Medulla oblongata (tissue), 1 donor: ENCODE results near the gene C9orf50.
A peak's percentile ranks its signal among the peaks of the same experiment; 100 is the strongest.
"Not testable (repeated sequence)": the region's sequence is repeated elsewhere in the genome, so short reads cannot be mapped to it uniquely, and the experiment has no call there.

Source experiments
- DNase-seq: peaks from one replicate; pipeline ENCODE4 v3.0.0-alpha.2; 2015; ENCODE audit errors: extremely low spot score

The C9orf50 gene

GRCh38 chr9:129610473-129611306 is 10.2 kb downstream of the C9orf50 start:
- DNase-seq: peak; percentile 72

GRCh38 chr9:129610213-129610472 is 10.8 kb downstream of the C9orf50 start:
- no peak for DNase-seq

- no peak for DNase-seq
These were observed 11.3 kb downstream of the C9orf50 start for GRCh38 chr9:129609486-129610212.

- DNase-seq: no peak
These were observed 12.1 kb downstream of the C9orf50 start for GRCh38 chr9:129608561-129609481.

GRCh38 chr9:129607027-129607387 is 13.9 kb downstream of the C9orf50 start:
- no peak for DNase-seq

- DNase-seq: no peak
These were observed 14.5 kb downstream of the C9orf50 start for GRCh38 chr9:129606161-129607026.

- DNase-seq: no peak
These were observed 16.1 kb downstream of the C9orf50 start for GRCh38 chr9:129604766-129605163.

GRCh38 chr9:129604056-129604765 is 16.7 kb downstream of the C9orf50 start:
- no peak for DNase-seq

GRCh38 chr9:129602598-129603415 is 18.1 kb downstream of the C9orf50 start:
- DNase-seq: no peak

- no peak for DNase-seq
These were observed 19.7 kb downstream of the C9orf50 start for GRCh38 chr9:129601082-129601674.

- no peak for DNase-seq
These were observed 22.8 kb downstream of the C9orf50 start for GRCh38 chr9:129598089-129598596.

GRCh38 chr9:129597355-129598088 is 23.4 kb downstream of the C9orf50 start:
- DNase-seq: no peak

GRCh38 chr9:129596541-129597331 is 24.2 kb downstream of the C9orf50 start:
- no peak for DNase-seq

- no peak for DNase-seq
These were observed 24.9 kb downstream of the C9orf50 start for GRCh38 chr9:129595903-129596540.

GRCh38 chr9:129595311-129595741 is 25.6 kb downstream of the C9orf50 start:
- DNase-seq: no peak

- no peak for DNase-seq
These were observed 26.3 kb downstream of the C9orf50 start for GRCh38 chr9:129594632-129595031.

- not testable (repeated sequence) for DNase-seq
These were observed 28.1 kb downstream of the C9orf50 start for GRCh38 chr9:129592790-129593189.
